Kidney epithelial cell (primary cell): ENCODE data around the gene TSR3. TPM values are rescaled to one million over a fixed set of nuclear protein-coding genes. Genes with fewer than 3 reads are reported as not detected.
A peak's percentile ranks its signal among the peaks of the same experiment; 100 is the strongest.

Experiments used
- DNase-seq: peaks from one replicate; pipeline ENCODE4 v3.0.0-alpha.2; 2010; ENCODE audit warnings: low read depth
- H3K27me3 ChIP-seq: 2 replicates; pipeline ENCODE4 v1.6.0; 2011; ENCODE audit warnings: low read length; ENCODE audit not compliant: control insufficient read depth, insufficient read depth
- H3K36me3 ChIP-seq: 2 replicates; pipeline ENCODE4 v1.5.1; 2011; ENCODE audit warnings: low read length; ENCODE audit not compliant: control insufficient read depth, insufficient read depth
- H3K4me3 ChIP-seq: 2 replicates; pipeline ENCODE4 v1.5.1; 2011; ENCODE audit warnings: low read depth, mild to moderate bottlenecking, control low read depth, low read length
- CTCF ChIP-seq: IDR thresholded peaks from 2 replicates; pipeline ENCODE4 v1.5.1; 2011; ENCODE audit warnings: mild to moderate bottlenecking, moderate library complexity, low read length, control low read depth, inconsistent platforms; ENCODE audit not compliant: insufficient read depth, poor library complexity, severe bottlenecking
- total RNA-seq: library from RNA; depleted of rRNA; stranded (reverse); fragments of >200 nt; gene quantifications from 2 replicates; pipeline ENCODE4 v1.2.3, GENCODE V29; 2015

TSR3 gene
- total RNA-seq, 1 donor from 2014 or later: 138 TPM

- DNase-seq: no peak
- H3K4me3 ChIP-seq: peak overlapping the region; percentile 68
- H3K36me3 ChIP-seq: no peaks in the 10 kb centered on the region
- TF ChIP-seq CTCF: no peak
- no peaks in the 10 kb centered on the region for H3K27me3 ChIP-seq
Measured at GRCh38 chr16:1351215-1351581, 480 bp downstream of the TSR3 start.

- DNase-seq: no peak
- no peaks in the 10 kb centered on the region for H3K27me3 ChIP-seq
- no peak for TF ChIP-seq CTCF
- no peaks in the 10 kb centered on the region for H3K36me3 ChIP-seq
- H3K4me3 ChIP-seq: peak overlapping the region; percentile 68
Measured at GRCh38 chr16:1350691-1351090, 987 bp downstream of the TSR3 start.

- Histone ChIP-seq H3K4me3 (no peak overlapping the region), H3K27me3 (no peaks in the 10 kb centered on the region), H3K36me3 (no peaks in the 10 kb centered on the region)
- no peak for DNase-seq
- TF ChIP-seq CTCF: no peak
Measured at GRCh38 chr16:1349951-1350350, 1.7 kb downstream of the TSR3 start.

- TF ChIP-seq CTCF: no peak
- H3K36me3 ChIP-seq: no peaks in the 10 kb centered on the region
Measured at GRCh38 chr16:1349351-1349750, 2.3 kb downstream of the TSR3 start.

GRCh38 chr16:1348926-1349325 is 2.8 kb downstream of the TSR3 start:
- DNase-seq: no peak
- no peak for TF ChIP-seq CTCF
- Histone ChIP-seq H3K27me3 (peaks cover 3% of the 10 kb centered on the region), H3K36me3 (no peaks in the 10 kb centered on the region), H3K4me3 (no peak overlapping the region)

More at GRCh38 chr16:1349351-1349750, 2.3 kb downstream of the TSR3 start:
- Histone ChIP-seq H3K4me3 (no peak overlapping the region), H3K27me3 (no peaks in the 10 kb centered on the region)
- DNase-seq: no peak

GRCh38 chr16:1348441-1348840 is 3.2 kb downstream of the TSR3 start:
- Histone ChIP-seq H3K4me3 (no peak overlapping the region), H3K27me3 (peaks cover 8% of the 10 kb centered on the region), H3K36me3 (no peaks in the 10 kb centered on the region)
- TF ChIP-seq CTCF: no peak
- no peak for DNase-seq
